Dendritic cell treated with granulocyte-macrophage colony-stimulating factor and Interleukin-4, amounts not matched to agents 40 ng/mL and 50 ng/mL, for 4 days (primary cell): ENCODE data around the gene PTPRN2.

Experiments
- H3K27ac Mint-ChIP-seq: one replicate; pipeline ENCODE4 v1.8.0; 2022; ENCODE audit warnings: mild to moderate bottlenecking, mixed read lengths
- H3K27me3 Mint-ChIP-seq: one replicate; pipeline ENCODE4 v1.8.0; 2022; ENCODE audit warnings: mild to moderate bottlenecking, mixed read lengths
- H3K36me3 Mint-ChIP-seq: one replicate; pipeline ENCODE4 v1.8.0; 2022; ENCODE audit warnings: low read depth, mixed read lengths
- H3K4me1 Mint-ChIP-seq: one replicate; pipeline ENCODE4 v1.8.0; 2022; ENCODE audit warnings: low read depth, mixed read lengths
- H3K4me3 Mint-ChIP-seq: one replicate; pipeline ENCODE4 v1.8.0; 2022; ENCODE audit warnings: mild to moderate bottlenecking, moderate library complexity, mixed read lengths
- H3K9me3 Mint-ChIP-seq: one replicate; pipeline ENCODE4 v1.8.0; 2022; ENCODE audit warnings: mixed read lengths
- intact Hi-C: fragments of 100-400 bp; cut with micrococcal nuclease; formaldehyde crosslinking; loops from one replicate; pipeline ENCODE4 v1.15.0; 2022

PTPRN2 gene

DNA sequence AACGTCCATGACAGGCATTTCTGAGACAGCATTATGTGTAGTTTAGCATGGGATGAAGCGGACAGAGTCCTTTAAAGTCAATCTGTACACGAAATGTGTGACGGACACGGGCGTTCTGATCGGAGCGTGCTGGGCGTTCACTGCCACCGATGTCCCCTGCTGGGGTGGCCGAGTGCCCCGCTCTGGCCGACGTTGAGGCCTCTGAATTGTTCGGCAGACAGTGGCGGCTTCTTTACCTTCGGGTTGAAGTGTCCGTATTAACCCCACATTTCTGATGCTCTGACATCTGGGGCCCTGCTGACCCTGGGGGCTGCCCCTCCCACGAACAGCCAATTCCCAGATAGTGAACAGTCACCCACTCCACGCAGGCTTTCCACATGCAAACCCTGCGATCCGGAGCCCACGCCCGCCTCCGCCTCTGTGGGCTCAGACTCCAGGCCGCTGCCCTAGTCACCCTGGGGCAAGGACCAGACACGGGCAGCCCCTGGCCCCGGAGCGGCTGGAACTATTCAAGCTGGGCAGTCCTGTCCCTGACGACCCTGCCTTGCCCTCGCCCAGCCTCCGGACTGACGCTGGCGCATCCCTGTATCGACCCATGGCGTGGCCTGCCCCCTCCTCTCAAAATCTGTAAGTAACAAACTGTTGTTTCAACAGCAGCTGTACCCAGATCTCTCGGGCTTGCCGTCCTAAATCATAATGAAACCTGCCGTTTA lies 445.7 kb downstream of the PTPRN2 start:
- peaks cover 89% of the 10 kb centered on the region for H3K9me3 Mint-ChIP-seq
- no peak overlapping the region for H3K4me3 Mint-ChIP-seq
- intact Hi-C loops: no loop called here
- no peaks in the 10 kb centered on the region for H3K4me1 Mint-ChIP-seq
- no peaks in the 10 kb centered on the region for H3K27me3 Mint-ChIP-seq
- H3K27ac Mint-ChIP-seq: no peak overlapping the region
- no peaks in the 10 kb centered on the region for H3K36me3 Mint-ChIP-seq

DNA sequence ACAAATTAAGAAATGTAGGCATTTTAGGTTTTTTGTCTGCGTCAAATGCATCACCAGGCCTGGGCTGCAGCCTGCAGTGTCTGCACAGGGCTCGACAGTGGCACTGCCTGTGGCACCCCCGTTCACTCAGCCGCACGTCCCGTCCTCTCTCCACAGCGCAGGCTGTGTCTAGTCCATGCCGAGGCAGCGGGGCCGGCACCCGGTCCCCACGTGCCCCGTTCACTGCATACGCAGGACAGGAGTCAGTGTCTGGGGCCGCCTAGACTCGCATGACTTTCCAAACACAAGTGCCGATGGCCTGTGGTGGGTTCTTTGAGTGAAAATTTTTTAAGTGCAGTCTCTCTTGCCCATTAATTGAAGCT lies 446.4 kb downstream of the PTPRN2 start:
- intact Hi-C loops: no loop called here
- Mint-ChIP-seq H3K9me3 (peaks cover 88% of the 10 kb centered on the region), H3K36me3 (no peaks in the 10 kb centered on the region), H3K27ac (no peak overlapping the region), H3K27me3 (no peaks in the 10 kb centered on the region), H3K4me3 (no peak overlapping the region), H3K4me1 (no peaks in the 10 kb centered on the region)

DNA sequence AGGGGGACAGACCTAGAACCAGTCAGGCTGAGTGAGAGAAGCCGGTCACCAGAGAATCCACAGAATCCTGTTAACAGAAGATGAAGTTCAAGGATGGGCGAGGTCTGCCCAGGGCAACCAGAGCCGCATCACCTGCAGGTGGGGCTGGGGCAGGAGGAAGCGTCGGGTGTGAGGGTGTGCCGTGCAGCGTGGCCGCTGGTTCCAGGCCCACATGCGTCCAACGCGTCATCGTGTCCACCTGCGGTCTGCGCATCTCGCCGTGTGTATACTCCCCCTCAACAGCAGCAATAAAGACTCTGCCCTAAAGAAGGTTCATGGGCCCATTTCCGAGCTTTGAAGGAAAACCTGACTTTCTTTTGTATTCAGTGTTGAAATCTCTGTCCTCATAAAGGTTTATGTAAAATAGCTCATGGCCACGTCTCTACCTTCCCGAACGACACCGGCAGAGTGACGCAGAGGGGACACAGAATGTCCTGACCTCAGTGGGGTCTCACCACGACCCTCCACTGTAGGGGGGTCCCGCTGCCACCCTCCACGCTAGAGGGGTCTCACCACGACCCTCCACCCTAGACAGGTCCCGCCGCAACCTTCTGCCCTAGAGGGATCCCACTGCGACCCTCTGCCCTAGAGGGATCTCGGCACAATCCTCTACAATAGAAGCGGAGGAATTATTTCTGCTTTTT lies 446.9 kb downstream of the PTPRN2 start:
- Mint-ChIP-seq H3K4me3 (no peak overlapping the region), H3K4me1 (no peaks in the 10 kb centered on the region), H3K27me3 (no peaks in the 10 kb centered on the region), H3K9me3 (peaks cover 83% of the 10 kb centered on the region), H3K27ac (no peak overlapping the region), H3K36me3 (no peaks in the 10 kb centered on the region)
- intact Hi-C loops: no loop called here

DNA sequence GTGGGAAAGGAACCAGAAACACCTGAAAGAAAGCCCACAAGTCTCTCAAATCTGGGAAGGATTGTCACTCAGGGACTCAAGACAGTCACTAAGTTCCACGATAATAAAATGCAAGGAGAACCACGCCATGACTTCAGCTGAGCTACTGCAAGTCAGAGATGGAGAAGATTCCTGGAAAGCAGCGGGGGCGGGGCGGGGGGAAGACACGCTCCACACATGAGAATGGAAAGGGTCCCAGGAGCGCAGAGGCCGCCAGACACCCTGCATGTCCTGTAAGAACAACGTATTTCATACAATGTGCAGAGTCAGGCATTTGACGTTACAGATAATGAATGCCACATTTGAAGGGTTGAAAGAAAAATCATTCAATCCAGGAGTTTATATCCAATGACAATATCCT lies 448.1 kb downstream of the PTPRN2 start:
- no peak overlapping the region for H3K4me3 Mint-ChIP-seq
- H3K4me1 Mint-ChIP-seq: no peaks in the 10 kb centered on the region
- no peaks in the 10 kb centered on the region for H3K36me3 Mint-ChIP-seq
- intact Hi-C loops: no loop called here
- H3K9me3 Mint-ChIP-seq: peaks cover 71% of the 10 kb centered on the region
- no peaks in the 10 kb centered on the region for H3K27me3 Mint-ChIP-seq
- H3K27ac Mint-ChIP-seq: no peak overlapping the region

DNA sequence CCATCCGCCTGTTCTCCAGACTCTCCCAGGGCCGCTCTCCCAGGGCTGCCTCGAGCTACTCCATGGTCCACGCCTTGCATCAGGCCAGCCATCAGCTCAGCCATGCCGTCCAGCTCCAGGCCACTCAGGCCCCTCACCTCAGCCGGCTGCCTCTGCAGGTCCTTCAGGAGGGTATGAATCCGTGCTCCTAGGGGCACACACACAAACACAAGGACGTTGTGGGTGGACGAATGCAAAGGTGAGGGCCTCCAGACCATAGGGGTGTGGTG lies 449.4 kb downstream of the PTPRN2 start:
- intact Hi-C loops: no loop called here
- Mint-ChIP-seq H3K27ac (no peak overlapping the region), H3K4me3 (no peak overlapping the region), H3K36me3 (no peaks in the 10 kb centered on the region), H3K27me3 (no peaks in the 10 kb centered on the region), H3K9me3 (peaks cover 58% of the 10 kb centered on the region), H3K4me1 (no peaks in the 10 kb centered on the region)

DNA sequence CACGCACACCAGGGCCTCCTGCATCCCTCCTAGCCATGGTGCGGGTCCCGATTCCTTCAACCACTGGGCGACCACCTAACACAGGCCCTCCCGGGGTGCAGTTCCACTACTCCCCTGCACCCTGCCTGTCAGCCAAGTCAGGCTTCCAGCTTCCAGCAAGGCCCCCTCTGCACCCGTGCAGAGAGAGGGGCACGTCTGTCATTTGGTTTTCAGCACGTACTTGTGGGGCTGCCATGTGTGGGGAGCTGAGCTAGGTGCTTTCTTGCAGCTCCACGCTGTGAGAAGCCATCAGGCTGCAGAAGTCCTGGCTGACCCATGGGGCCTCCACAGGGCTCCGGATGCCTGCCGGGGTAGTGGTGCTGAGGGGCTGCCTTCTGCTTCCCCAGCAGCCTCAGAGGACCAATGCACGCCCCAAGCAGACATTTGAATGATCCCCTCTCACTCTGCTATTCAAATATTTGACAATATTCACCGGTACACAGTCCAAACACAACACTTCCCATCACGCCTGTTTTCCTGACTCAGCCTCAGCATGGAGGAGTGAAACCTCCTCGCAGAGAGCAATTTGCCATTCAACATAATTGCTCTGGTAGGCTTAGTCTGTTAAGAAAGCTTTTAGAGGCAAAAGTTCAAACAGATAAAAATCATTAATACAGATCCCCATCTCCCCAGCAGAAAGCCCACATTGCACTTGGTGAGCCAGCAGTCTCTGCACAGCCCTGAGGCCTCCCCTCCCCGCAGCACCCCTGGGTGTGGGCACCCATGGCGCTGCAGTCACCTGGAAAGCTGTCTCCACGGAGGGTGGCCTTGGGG lies 449.9 kb downstream of the PTPRN2 start:
- H3K4me1 Mint-ChIP-seq: no peaks in the 10 kb centered on the region
- no peak overlapping the region for H3K27ac Mint-ChIP-seq
- H3K9me3 Mint-ChIP-seq: peaks cover 53% of the 10 kb centered on the region
- no peaks in the 10 kb centered on the region for H3K27me3 Mint-ChIP-seq
- H3K36me3 Mint-ChIP-seq: no peaks in the 10 kb centered on the region
- intact Hi-C loops: no loop called here
- no peak overlapping the region for H3K4me3 Mint-ChIP-seq

DNA sequence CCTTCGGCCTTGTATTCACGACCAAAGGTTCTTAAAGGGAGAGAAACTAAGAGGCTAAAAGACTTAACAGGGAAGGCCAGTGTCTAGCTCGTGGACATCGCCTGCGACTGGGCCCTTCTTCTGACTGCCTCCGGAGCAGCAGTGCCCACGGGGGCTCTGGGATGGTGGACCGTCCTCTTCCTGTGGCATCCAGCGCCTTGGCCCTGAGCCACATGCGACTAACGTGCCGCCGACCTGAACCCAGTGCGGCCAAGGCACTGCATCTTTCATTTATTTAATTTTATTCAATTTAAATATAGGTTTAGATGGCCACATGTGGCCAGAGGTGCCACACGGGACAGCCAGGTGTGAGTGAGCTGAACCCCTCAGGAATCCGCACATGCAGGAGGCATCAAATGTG lies 451.7 kb downstream of the PTPRN2 start:
- H3K4me1 Mint-ChIP-seq: no peaks in the 10 kb centered on the region
- no peak overlapping the region for H3K4me3 Mint-ChIP-seq
- no peaks in the 10 kb centered on the region for H3K27me3 Mint-ChIP-seq
- no peak overlapping the region for H3K27ac Mint-ChIP-seq
- peaks cover 35% of the 10 kb centered on the region for H3K9me3 Mint-ChIP-seq
- intact Hi-C loops: no loop called here
- no peaks in the 10 kb centered on the region for H3K36me3 Mint-ChIP-seq

DNA sequence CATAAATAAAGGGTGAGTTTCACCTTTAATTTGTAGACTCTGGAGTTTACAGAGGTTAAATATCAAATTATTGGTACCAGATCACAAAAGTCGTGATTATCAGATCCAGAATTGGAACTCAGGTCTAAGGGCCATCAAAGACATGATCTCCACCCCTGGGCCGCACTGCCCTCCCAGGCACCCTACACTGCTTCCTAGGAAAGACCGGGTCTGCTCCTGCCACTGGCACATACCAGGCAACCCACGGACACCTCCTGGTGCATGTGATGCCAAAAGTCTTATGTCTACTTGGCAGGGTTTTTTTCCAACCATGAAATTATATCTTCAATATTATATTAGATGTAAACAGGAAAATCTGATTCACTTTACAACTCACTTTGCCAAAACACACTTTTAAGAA lies 452.8 kb downstream of the PTPRN2 start:
- Mint-ChIP-seq H3K4me1 (no peaks in the 10 kb centered on the region), H3K4me3 (no peak overlapping the region), H3K27me3 (no peaks in the 10 kb centered on the region), H3K9me3 (peaks cover 24% of the 10 kb centered on the region), H3K27ac (no peak overlapping the region), H3K36me3 (no peaks in the 10 kb centered on the region)
- intact Hi-C loops: no loop called here

DNA sequence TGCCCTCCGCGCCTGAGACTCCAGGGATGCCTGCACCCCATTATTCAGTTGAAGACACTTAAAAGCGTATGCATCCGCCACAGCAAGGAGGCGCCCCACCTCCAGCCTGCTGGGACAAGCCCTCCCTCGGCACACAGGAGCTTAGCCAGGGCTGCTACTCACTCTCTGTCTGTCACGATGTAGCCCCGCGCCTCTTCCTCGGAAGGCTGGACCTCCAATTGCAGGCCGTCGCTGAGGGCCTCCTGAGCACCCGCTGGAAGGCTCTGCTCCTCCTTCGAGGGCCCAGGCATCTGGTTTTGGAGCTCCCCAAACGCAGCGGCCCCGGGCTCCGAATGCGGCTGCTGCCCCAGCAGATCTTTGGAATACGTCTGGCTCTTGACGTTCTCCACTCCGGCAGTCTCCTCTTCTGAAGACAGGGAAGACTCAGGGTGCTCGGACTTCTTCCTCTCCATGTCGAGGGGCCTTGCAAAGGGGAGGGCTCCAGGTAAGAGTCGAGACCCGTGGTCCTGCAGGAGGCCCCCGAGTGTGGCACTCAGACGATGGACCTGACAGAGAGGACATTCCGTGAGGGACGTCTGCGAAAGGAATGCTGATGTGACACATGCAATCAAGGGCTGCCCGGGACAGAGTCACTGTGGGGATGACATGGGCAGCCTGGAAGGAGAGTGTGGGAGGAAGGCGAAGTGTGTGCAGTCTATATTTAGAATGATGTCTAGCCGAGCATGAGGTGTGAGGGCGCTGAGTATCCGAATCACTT lies 453.9 kb downstream of the PTPRN2 start:
- Mint-ChIP-seq H3K27ac (no peak overlapping the region), H3K9me3 (peaks cover 13% of the 10 kb centered on the region), H3K36me3 (no peaks in the 10 kb centered on the region), H3K27me3 (no peaks in the 10 kb centered on the region), H3K4me1 (no peaks in the 10 kb centered on the region), H3K4me3 (no peak overlapping the region)
- intact Hi-C loops: no loop called here

DNA sequence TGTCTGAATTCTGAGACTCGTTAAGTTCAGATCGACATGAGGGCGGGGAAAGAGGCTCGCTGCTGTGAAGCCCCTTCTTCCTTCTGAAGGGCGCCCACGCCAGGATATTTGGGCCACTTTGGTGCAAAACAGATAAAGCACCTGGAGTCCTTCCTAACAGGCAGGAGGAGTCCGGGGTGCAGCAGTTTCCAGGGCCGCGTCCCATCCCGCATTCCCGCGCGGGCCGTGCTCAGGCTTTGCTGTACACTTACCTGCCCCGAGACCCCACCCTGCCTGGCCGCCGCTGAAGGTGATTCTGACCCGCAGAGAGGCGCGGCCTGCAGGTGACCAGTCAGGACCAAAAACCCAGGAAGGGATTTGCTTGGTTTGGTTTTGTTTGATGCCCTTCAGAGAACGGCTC lies 454.6 kb downstream of the PTPRN2 start:
- Mint-ChIP-seq H3K4me1 (no peaks in the 10 kb centered on the region), H3K9me3 (peaks cover 6% of the 10 kb centered on the region), H3K36me3 (no peaks in the 10 kb centered on the region), H3K27ac (no peak overlapping the region), H3K4me3 (no peak overlapping the region), H3K27me3 (no peaks in the 10 kb centered on the region)
- intact Hi-C loops: no loop called here

DNA sequence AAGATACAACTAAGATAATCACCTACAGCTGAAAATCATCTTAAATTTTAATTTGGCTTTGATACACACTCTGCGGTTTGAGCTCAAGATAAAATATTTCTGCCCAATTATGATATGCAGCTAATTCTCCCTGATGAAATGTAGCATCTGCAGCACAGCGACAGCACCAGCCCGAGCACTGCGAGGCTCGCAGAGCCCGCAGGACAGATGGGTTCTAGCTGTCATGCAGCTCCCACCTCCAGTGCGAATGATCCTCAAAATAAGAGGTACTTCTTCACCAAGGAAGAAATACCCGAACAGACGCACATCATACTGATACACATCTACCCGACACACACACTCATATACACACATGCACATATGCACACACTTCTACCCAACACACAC lies 457.6 kb downstream of the PTPRN2 start:
- peaks cover 6% of the 10 kb centered on the region for H3K36me3 Mint-ChIP-seq
- H3K27ac Mint-ChIP-seq: no peak overlapping the region
- no peaks in the 10 kb centered on the region for H3K27me3 Mint-ChIP-seq
- intact Hi-C loops: no loop called here
- no peaks in the 10 kb centered on the region for H3K4me1 Mint-ChIP-seq
- H3K4me3 Mint-ChIP-seq: no peak overlapping the region
- H3K9me3 Mint-ChIP-seq: peaks cover 14% of the 10 kb centered on the region

DNA sequence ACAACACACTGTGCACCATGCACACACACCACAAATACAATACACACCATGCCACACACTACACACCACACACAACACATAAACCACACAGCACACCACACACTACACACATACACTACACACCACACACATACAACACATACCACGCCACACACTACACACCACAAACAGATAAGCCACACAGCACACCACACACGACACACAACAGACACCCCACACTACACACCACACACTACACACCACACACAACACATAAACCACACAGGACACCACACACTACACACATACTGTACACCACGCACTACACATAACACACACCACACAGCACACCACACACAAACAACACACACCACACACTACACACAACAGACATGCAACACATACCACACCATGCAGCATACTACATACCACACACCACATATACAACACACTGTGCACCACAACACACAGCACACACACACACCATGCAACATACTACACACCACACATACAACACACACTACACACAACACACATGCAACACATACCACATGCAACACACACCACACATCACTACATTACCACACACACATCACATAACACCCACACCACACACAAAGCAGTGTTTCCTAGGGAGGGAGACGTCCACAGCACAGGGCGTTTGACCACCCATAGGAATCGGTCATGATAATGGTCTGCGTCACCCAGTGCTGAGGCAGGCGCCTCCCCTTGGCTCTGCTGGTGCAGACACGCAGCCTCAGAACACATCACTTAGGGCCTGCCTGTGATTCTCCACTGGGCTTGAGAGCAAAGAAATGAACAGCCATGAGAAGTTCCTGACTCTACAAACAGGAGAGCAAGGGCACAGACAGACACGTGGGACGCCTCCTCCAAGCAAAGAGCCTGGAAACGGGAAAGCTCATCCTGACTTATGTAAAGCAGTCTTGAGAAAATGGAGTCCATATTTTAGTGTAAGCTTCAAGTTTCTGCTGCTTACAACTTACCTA lies 458.3 kb downstream of the PTPRN2 start:
- Mint-ChIP-seq H3K4me3 (no peak overlapping the region), H3K4me1 (no peaks in the 10 kb centered on the region), H3K27me3 (no peaks in the 10 kb centered on the region), H3K9me3 (peaks cover 21% of the 10 kb centered on the region), H3K27ac (no peak overlapping the region), H3K36me3 (peaks cover 6% of the 10 kb centered on the region)
- intact Hi-C loops: no loop called here

DNA sequence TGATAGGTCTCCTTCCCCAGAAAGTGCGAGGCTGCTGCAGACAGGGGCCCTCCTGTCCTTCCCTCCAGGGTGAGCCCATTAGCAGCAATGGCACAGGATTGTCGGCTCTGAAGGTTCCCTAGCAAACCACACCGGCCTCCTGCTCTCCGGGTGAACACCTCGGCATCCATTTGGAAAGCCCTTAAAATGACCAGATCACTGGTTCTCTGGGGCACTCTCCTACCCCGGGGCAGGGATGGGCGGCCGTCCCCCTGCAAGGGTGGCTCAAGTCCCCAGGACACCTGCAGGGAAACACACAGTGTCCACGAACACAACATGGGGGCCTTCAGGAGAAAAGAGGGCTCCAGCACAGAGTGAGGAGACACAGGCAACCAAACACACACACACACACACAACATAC lies 459.1 kb downstream of the PTPRN2 start:
- H3K27me3 Mint-ChIP-seq: no peaks in the 10 kb centered on the region
- no peak overlapping the region for H3K4me3 Mint-ChIP-seq
- intact Hi-C loops: no loop called here
- no peaks in the 10 kb centered on the region for H3K4me1 Mint-ChIP-seq
- H3K9me3 Mint-ChIP-seq: peaks cover 29% of the 10 kb centered on the region
- H3K27ac Mint-ChIP-seq: no peak overlapping the region
- H3K36me3 Mint-ChIP-seq: peaks cover 6% of the 10 kb centered on the region
